ENCODE data around the gene TRPV6. TPM values are rescaled to one million over a fixed set of nuclear protein-coding genes. Genes with fewer than 3 reads are reported as not detected.

The TRPV6 gene
- total and polyA plus RNA-seq, 10 donors, result 0.05 to 0.32 (median 0.25) TPM; not detected in 3

GRCh38 chr7:142827951-142828500 is 57.5 kb downstream of the TRPV6 start:
- H3K36me3 ChIP-seq, result no peaks in the 10 kb centered on the region
- intact Hi-C loops (cut with DNase I; ENCODE audit: low total_unique reads), result no loop called here
- no peak for DNase-seq
- TF ChIP-seq POLR2A (IDR thresholded peaks at IDR 0.05), result no peak
- TF ChIP-seq CTCF (IDR thresholded peaks at IDR 0.05 in 8 of 11, conservative IDR thresholded peaks at IDR 0.05 in 3 of 11), result no peak
- no peak for TF ChIP-seq POLR2AphosphoS5 (IDR thresholded peaks at IDR 0.05)
- H3K4me3 ChIP-seq, result no peak overlapping the region
- no peak overlapping the region for H3K27ac ChIP-seq
- no peaks in the 10 kb centered on the region for H3K4me1 ChIP-seq
- H3K9me3 ChIP-seq, result peaks cover 0 to 15% (median 8%) of the 10 kb centered on the region in 8 donors
- WGBS, 5 donors, result 53 to 77% (median 65%) methylated on average over 1 of the region's 1 CpG
- H3K27me3 ChIP-seq (replicated peaks in 1 of 7), result no peaks in the 10 kb centered on the region

GRCh38 chr7:142822714-142823113 is 62.8 kb downstream of the TRPV6 start:
- no peaks in the 10 kb centered on the region for H3K4me1 ChIP-seq
- no peaks in the 10 kb centered on the region for H3K27me3 ChIP-seq (replicated peaks in 1 of 7)
- intact Hi-C loops (cut with DNase I; ENCODE audit: low total_unique reads), result no loop called here
- H3K4me3 ChIP-seq, result no peak overlapping the region
- DNase-seq, result no peak
- no peaks in the 10 kb centered on the region for H3K36me3 ChIP-seq
- H3K27ac ChIP-seq, result no peak overlapping the region
- no peak for TF ChIP-seq POLR2AphosphoS5 (IDR thresholded peaks at IDR 0.05)
- TF ChIP-seq POLR2A (IDR thresholded peaks at IDR 0.05), result no peak
- no peak for TF ChIP-seq CTCF (IDR thresholded peaks at IDR 0.05 in 8 of 11, conservative IDR thresholded peaks at IDR 0.05 in 3 of 11)
- peaks cover 0 to 22% (median 9%) of the 10 kb centered on the region in 8 donors for H3K9me3 ChIP-seq
- 0 to 56% (median 1%) methylated on average over 1 of the region's 1 CpG for WGBS, 5 donors

Other genes with a start within 250 kb of the TRPV6 start
- 1 to 10 TPM in 3 of 7 donors, not detected in 4; 2.9 to 6.3 (median 3.0) TPM for gene PRSS1, start 136.3 kb downstream of the TRPV6 start, total RNA-seq
- gene PRSS1, start 136.3 kb downstream of the TRPV6 start, polyA plus RNA-seq, result 1 to 10 TPM in 2 of 3 donors, under 1 TPM in 1; 0.88 to 1.4 (median 1.2) TPM
- gene PRSS2, start 114.8 kb downstream of the TRPV6 start, total RNA-seq, result 10 to 100 TPM in 2 of 7 donors, 1 to 10 TPM in 1, not detected in 4; 3.8 to 14.5 (median 11.1) TPM
- 1 to 10 TPM; 1.1 to 1.3 (median 1.2) TPM for gene PRSS2, start 114.8 kb downstream of the TRPV6 start, polyA plus RNA-seq
- 10 to 100 TPM; 12.3 to 15.5 (median 13.9) TPM for gene EPHB6, start 30.7 kb downstream of the TRPV6 start, total RNA-seq
- 10 to 100 TPM; 11.3 to 28.8 (median 23.6) TPM for gene EPHB6, start 30.7 kb downstream of the TRPV6 start, polyA plus RNA-seq
- gene TRPV5, start 48.0 kb upstream of the TRPV6 start, total RNA-seq, result under 1 TPM in 1 of 7 donors, not detected in 6; 0.20 TPM
- gene TRPV5, start 48.0 kb upstream of the TRPV6 start, polyA plus RNA-seq, result under 1 TPM in 2 of 3 donors, not detected in 1; 0.02 to 0.03 TPM
- not detected for gene LLCFC1, start 53.7 kb upstream of the TRPV6 start, total RNA-seq
- under 1 TPM in 1 of 3 donors, not detected in 2; 0.18 TPM for gene LLCFC1, start 53.7 kb upstream of the TRPV6 start, polyA plus RNA-seq
- 10 to 100 TPM in 3 of 7 donors, 1 to 10 TPM in 4; 4.1 to 27.4 (median 10.0) TPM for gene KEL, start 76.6 kb upstream of the TRPV6 start, total RNA-seq
- 1 to 10 TPM; 3.3 to 5.0 (median 4.7) TPM for gene KEL, start 76.6 kb upstream of the TRPV6 start, polyA plus RNA-seq
- under 1 TPM in 1 of 7 donors, not detected in 6; 0.64 TPM for gene OR9A2, start 141.4 kb upstream of the TRPV6 start, total RNA-seq
- gene OR9A2, start 141.4 kb upstream of the TRPV6 start, polyA plus RNA-seq, result not detected
- not detected for gene OR6V1, start 166.6 kb upstream of the TRPV6 start, total RNA-seq
- not detected for gene OR6V1, start 166.6 kb upstream of the TRPV6 start, polyA plus RNA-seq
- gene PIP, start 246.3 kb upstream of the TRPV6 start, total RNA-seq, result not detected
- gene PIP, start 246.3 kb upstream of the TRPV6 start, polyA plus RNA-seq, result not detected